ENCODE results near the gene ORAI3. TPM values are rescaled to one million over a fixed set of nuclear protein-coding genes. Genes with fewer than 3 reads are reported as not detected.
A peak's percentile ranks its signal among the peaks of the same experiment; 100 is the strongest.

Gene ORAI3
- total and polyA plus RNA-seq, 2 of the 13 experiments (the other 11 are each of a cell fraction or from before 2014, with no cell fraction given): 11.4 to 32.0 TPM

DNA sequence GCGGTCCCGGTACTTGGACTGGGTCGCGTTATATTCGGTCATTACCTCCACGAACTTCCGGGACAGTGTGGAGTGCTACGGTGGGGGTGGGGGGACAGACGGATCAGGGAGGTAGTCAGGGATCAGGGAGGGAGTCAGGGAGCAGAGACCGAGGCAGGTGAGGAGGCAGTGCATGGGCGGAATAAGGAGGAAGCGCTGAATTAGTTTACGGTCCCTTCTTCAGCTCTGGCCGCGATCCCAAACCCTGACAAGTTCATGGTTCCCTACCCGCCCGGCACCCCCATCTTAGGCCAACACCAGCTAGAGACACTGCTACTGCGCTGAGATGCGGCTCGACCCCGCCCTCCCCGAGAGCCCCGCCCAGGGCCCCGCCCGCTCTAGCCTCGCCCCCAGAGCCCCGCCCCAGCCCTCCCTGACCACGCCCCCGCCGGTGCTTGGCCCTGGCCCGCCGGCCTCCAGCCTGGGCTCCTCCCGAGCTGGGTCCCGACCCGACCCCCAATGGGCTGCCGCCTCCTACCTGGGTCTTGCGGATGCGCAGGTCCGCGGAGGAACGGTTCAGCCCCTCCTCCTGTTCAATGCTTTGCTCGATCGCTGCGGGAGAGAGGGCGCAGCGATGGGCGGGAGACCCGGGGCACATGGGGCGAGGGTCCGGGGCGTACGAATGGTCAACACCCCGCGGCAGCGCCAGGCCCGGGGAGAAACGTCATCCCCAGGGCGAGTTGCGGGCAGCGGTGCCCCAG, 48.3 kb downstream of the ORAI3 start (continued):
- TF ChIP-seq ZNF784 (CRISPR knock-in tag; IDR thresholded peaks at IDR 0.05; ENCODE audit: borderline replicate concordance): no peak
- no peak; the same call in 1 of the 2 replicates for TF ChIP-seq GABPA (IDR thresholded peaks at IDR 0.05; ENCODE audit: low read depth, low read length)
- TF ChIP-seq GABPA (CRISPR knock-in tag; IDR thresholded peaks at IDR 0.05; ENCODE audit: low read depth): no peak
- peak; percentile 63 for TF ChIP-seq TAF15 (IDR thresholded peaks at IDR 0.05; ENCODE audit: low read depth, low read length, poor library complexity, severe bottlenecking)
- peak; percentile 97 for TF ChIP-seq ZNF839 (CRISPR knock-in tag; IDR thresholded peaks at IDR 0.05; ENCODE audit: borderline replicate concordance)
- TF ChIP-seq ZKSCAN1 (IDR thresholded peaks at IDR 0.05; ENCODE audit: low read length): no peak
- TF ChIP-seq ZNF841 (CRISPR knock-in tag; IDR thresholded peaks at IDR 0.05; ENCODE audit: borderline replicate concordance): no peak
- TF ChIP-seq SMARCC2 (IDR thresholded peaks at IDR 0.05): no peak
- no peak for TF ChIP-seq CBX2 (IDR thresholded peaks at IDR 0.05; ENCODE audit: low read depth, low read length)
- no peak for TF ChIP-seq CBX2 (CRISPR knock-in tag; IDR thresholded peaks at IDR 0.05; ENCODE audit: low read depth)
- peak; percentile 61; the same call in 1 of the 2 replicates for TF ChIP-seq SIN3A (IDR thresholded peaks at IDR 0.05; ENCODE audit: borderline replicate concordance, low read depth, low read length)
- TF ChIP-seq ZNF501 (CRISPR knock-in tag; IDR thresholded peaks at IDR 0.05): no peak; the same call in none of the 2 replicates
- TF ChIP-seq GMEB2 (CRISPR knock-in tag; IDR thresholded peaks at IDR 0.05; ENCODE audit: low read depth): no peak
- peak; percentile 83 for TF ChIP-seq POLR2AphosphoS5 (IDR thresholded peaks at IDR 0.05; ENCODE audit: low read depth, low read length)
- no peak for TF ChIP-seq ZFP36L2 (CRISPR knock-in tag; IDR thresholded peaks at IDR 0.05)
- TF ChIP-seq, protein P1, sequence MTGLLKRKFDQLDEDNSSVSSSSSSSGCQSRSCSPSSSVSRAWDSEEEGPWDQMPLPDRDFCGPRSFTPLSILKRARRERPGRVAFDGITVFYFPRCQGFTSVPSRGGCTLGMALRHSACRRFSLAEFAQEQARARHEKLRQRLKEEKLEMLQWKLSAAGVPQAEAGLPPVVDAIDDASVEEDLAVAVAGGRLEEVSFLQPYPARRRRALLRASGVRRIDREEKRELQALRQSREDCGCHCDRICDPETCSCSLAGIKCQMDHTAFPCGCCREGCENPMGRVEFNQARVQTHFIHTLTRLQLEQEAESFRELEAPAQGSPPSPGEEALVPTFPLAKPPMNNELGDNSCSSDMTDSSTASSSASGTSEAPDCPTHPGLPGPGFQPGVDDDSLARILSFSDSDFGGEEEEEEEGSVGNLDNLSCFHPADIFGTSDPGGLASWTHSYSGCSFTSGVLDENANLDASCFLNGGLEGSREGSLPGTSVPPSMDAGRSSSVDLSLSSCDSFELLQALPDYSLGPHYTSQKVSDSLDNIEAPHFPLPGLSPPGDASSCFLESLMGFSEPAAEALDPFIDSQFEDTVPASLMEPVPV (CRISPR knock-in tag; IDR thresholded peaks at IDR 0.05): peak; percentile 91; the same call in 1 of the 2 replicates
- TF ChIP-seq ISL2 (CRISPR knock-in tag; IDR thresholded peaks at IDR 0.05): 0 out of 2 replicates have a peak, but pooled peaks have one; percentile 25
- peak; percentile 96 for TF ChIP-seq RBFOX2 (IDR thresholded peaks at IDR 0.05; ENCODE audit: low read depth, low read length)
- TF ChIP-seq NCOR1 (IDR thresholded peaks at IDR 0.05; ENCODE audit: borderline replicate concordance, low read length): no peak
- peak; percentile 71; the same call in 1 of the 2 replicates for TF ChIP-seq ZC3H4 (CRISPR knock-in tag; IDR thresholded peaks at IDR 0.05; ENCODE audit: borderline replicate concordance)
- TF ChIP-seq, protein P2, sequence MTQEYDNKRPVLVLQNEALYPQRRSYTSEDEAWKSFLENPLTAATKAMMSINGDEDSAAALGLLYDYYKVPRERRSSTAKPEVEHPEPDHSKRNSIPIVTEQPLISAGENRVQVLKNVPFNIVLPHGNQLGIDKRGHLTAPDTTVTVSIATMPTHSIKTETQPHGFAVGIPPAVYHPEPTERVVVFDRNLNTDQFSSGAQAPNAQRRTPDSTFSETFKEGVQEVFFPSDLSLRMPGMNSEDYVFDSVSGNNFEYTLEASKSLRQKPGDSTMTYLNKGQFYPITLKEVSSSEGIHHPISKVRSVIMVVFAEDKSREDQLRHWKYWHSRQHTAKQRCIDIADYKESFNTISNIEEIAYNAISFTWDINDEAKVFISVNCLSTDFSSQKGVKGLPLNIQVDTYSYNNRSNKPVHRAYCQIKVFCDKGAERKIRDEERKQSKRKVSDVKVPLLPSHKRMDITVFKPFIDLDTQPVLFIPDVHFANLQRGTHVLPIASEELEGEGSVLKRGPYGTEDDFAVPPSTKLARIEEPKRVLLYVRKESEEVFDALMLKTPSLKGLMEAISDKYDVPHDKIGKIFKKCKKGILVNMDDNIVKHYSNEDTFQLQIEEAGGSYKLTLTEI (CRISPR knock-in tag; conservative IDR thresholded peaks at IDR 0.05): no peak
- TF ChIP-seq SP140L (CRISPR knock-in tag; IDR thresholded peaks at IDR 0.05; ENCODE audit: borderline replicate concordance): no peak
- peak; percentile 20; the same call in 1 of the 2 replicates for TF ChIP-seq JUN (CRISPR knock-in tag; IDR thresholded peaks at IDR 0.05)
- peak; percentile 36; the same call in 1 of the 2 replicates for TF ChIP-seq MIER3 (CRISPR knock-in tag; IDR thresholded peaks at IDR 0.05; ENCODE audit: borderline replicate concordance)
- TF ChIP-seq NCOA5 (CRISPR knock-in tag; IDR thresholded peaks at IDR 0.05): no peak
- no peak for TF ChIP-seq ZNF703 (CRISPR knock-in tag; IDR thresholded peaks at IDR 0.05; ENCODE audit: borderline replicate concordance)
